HepG2 (cell line): Measurements from ENCODE around the gene OTUD7B. TPM values are rescaled to one million over a fixed set of nuclear protein-coding genes. Genes with fewer than 3 reads are reported as not detected.
A peak's percentile ranks its signal among the peaks of the same experiment; 100 is the strongest.

Source experiments
- ATAC-seq: fragments of 200-7000 bp; cut with Tn5 transposase; 3 replicates; pipeline ENCODE4 v1.9.1; 2020; ENCODE audit warnings: mild to moderate bottlenecking, moderate library complexity
- BruUV-seq: library from RNA; stranded (reverse); fragments of 400-500 nt; replicated peaks from 2 replicates; lab custom pipeline; 2021; lab: Mats Ljungman, UMichigan
- CTCF ChIA-PET: fragments of 300-600 bp; formaldehyde crosslinking; extraction: SDS; loops from one replicate; lab custom pipeline; 2021; ENCODE audit warnings: low total read pairs, inconsistent platforms, low intra/inter-chr PET ratio; lab: Yijun Ruan, JAX
- POLR2A ChIA-PET: fragments of 350-600 bp; sonication (Branson Sonifier 250); formaldehyde crosslinking; loops from one replicate; lab custom pipeline; 2020; ENCODE audit warnings: antibody characterized with exemption, inconsistent platforms; lab: Yijun Ruan, JAX
- DNase-seq: peaks from one replicate; pipeline ENCODE4 v3.0.0-alpha.2; 2015; ENCODE audit warnings: low spot score
- FAIRE-seq: peaks from 3 replicates; lab custom pipeline; 2011; peaks lifted over from hg19 to GRCh38; lab: Jason Lieb, UNC
- H2AFZ ChIP-seq: one replicate; pipeline ENCODE4 v1.6.1; 2011; ENCODE audit warnings: low read length, inconsistent platforms
- H3K27ac ChIP-seq: fragments of 300-600 bp; 3 replicates; pipeline ENCODE4 v1.8.0; 2011; ENCODE audit warnings: mixed run types, mild to moderate bottlenecking, mixed read lengths, low read length, inconsistent platforms; ENCODE audit not compliant: insufficient read depth; ENCODE audit errors: extremely low read length
- H3K27me3 ChIP-seq, 2 experiments: fragments of 200-600 bp in 1 of 2; 2 replicates in 1 of 2; 3 replicates in 1 of 2; pipeline versions ENCODE4 v1.6.0 to v1.8.0; 2011; ENCODE audit warnings: low read length in 2 of 2, mild to moderate bottlenecking in 2 of 2, moderate library complexity in 2 of 2, inconsistent platforms in 1 of 2; ENCODE audit not compliant: insufficient read depth in 2 of 2, control insufficient read depth in 1 of 2
- H3K36me3 ChIP-seq, 2 experiments: fragments of 200-600 bp in 1 of 2; replicated peaks in 1 of 2; 2 replicates in 1 of 2; 3 replicates in 1 of 2; pipeline versions ENCODE4 v1.5.1 to v1.8.0; 2011; ENCODE audit warnings: low read length in 2 of 2, inconsistent platforms in 1 of 2; ENCODE audit not compliant: insufficient read depth in 2 of 2, control insufficient read depth in 1 of 2
- H3K4me1 ChIP-seq: 2 replicates; pipeline ENCODE4 v1.5.1; 2012; ENCODE audit warnings: low read length, inconsistent platforms; ENCODE audit not compliant: insufficient read depth
- H3K4me2 ChIP-seq: 2 replicates; pipeline ENCODE4 v1.6.0; 2011; ENCODE audit warnings: low read depth, low read length, inconsistent platforms
- H3K4me3 ChIP-seq, 3 experiments: fragments of 200-600 bp in 1 of 3; sonication (generic), shearing (Covaris generic) in 1 of 3; replicated peaks in 1 of 3; 2 replicates each; pipeline ENCODE4 v1.5.1; 2011 to 2016; ENCODE audit warnings: low read length in 3 of 3, inconsistent platforms in 2 of 3, low read depth in 2 of 3, mild to moderate bottlenecking in 2 of 3, control low read depth in 1 of 3, mixed read lengths in 1 of 3; ENCODE audit not compliant: insufficient read depth in 1 of 3
- H3K79me2 ChIP-seq: one replicate; pipeline ENCODE4 v1.6.1; 2011; ENCODE audit warnings: low read length, inconsistent platforms; ENCODE audit not compliant: insufficient read depth
- H3K9ac ChIP-seq: 2 replicates; pipeline ENCODE4 v1.6.0; 2011; ENCODE audit warnings: mild to moderate bottlenecking, low read depth, low read length, inconsistent platforms; ENCODE audit not compliant: insufficient read depth
- H3K9me3 ChIP-seq: 2 replicates; pipeline ENCODE4 v1.5.1; 2012; ENCODE audit warnings: mild to moderate bottlenecking, low read length
- H4K20me1 ChIP-seq: 2 replicates; pipeline ENCODE4 v1.6.0; 2011; ENCODE audit warnings: inconsistent platforms, mild to moderate bottlenecking, low read length, moderate library complexity; ENCODE audit not compliant: insufficient read depth
- BRCA1 ChIP-seq: sonication (generic); formaldehyde crosslinking; IDR thresholded peaks from 2 replicates; pipeline ENCODE4 v1.4.0; 2020; ENCODE audit warnings: missing genetic modification reagents
- CTCF ChIP-seq: sonication (generic); formaldehyde crosslinking; IDR thresholded peaks from 2 replicates; pipeline ENCODE4 v1.5.0; 2020; ENCODE audit warnings: mild to moderate bottlenecking, missing genetic modification reagents, moderate library complexity
- ELF1 ChIP-seq: sonication (generic); formaldehyde crosslinking; IDR thresholded peaks from 2 replicates; pipeline ENCODE4 v1.4.0; 2020; ENCODE audit warnings: missing genetic modification reagents
- ELF3 ChIP-seq: IDR thresholded peaks from 2 replicates; pipeline ENCODE4 v1.6.1; 2016; ENCODE audit warnings: missing genetic modification reagents, missing compliant biosample characterization
- ESRRA ChIP-seq: sonication (generic); formaldehyde crosslinking; IDR thresholded peaks from 2 replicates; pipeline ENCODE4 v1.5.1; 2020; ENCODE audit warnings: mild to moderate bottlenecking, low read depth, missing genetic modification reagents
- ETV5 ChIP-seq: IDR thresholded peaks from 2 replicates; pipeline ENCODE4 v1.6.1; 2018; ENCODE audit warnings: missing biosample characterization, missing genetic modification reagents, inconsistent platforms, borderline replicate concordance
- FOXA3 ChIP-seq: IDR thresholded peaks from 2 replicates; pipeline ENCODE4 v1.6.1; 2016; ENCODE audit warnings: missing genetic modification reagents, missing compliant biosample characterization
- GATAD1 ChIP-seq: IDR thresholded peaks from 2 replicates; pipeline ENCODE4 v1.6.1; 2016; ENCODE audit warnings: missing genetic modification reagents, missing compliant biosample characterization
- MIXL1 ChIP-seq: IDR thresholded peaks from 2 replicates; pipeline ENCODE4 v1.6.1; 2016
- POLR2AphosphoS2 ChIP-seq: IDR thresholded peaks from 2 replicates; pipeline ENCODE4 v1.6.1; 2011; ENCODE audit warnings: low read depth, low read length, improper control_type of control experiment
- PPARG ChIP-seq: conservative IDR thresholded peaks from 2 replicates; pipeline ENCODE4 v1.6.1; 2016; ENCODE audit warnings: missing biosample characterization, missing genetic modification reagents
- PTBP1 ChIP-seq: fragments of 200-400 bp; formaldehyde crosslinking; IDR thresholded peaks from 2 replicates; pipeline ENCODE4 v1.6.1; 2018; ENCODE audit warnings: low read length, low read depth; ENCODE audit not compliant: poor library complexity, severe bottlenecking
- RAD21 ChIP-seq: fragments of 450-650 bp; formaldehyde crosslinking; IDR thresholded peaks from 2 replicates; pipeline ENCODE4 v1.5.0; 2020; ENCODE audit warnings: mild to moderate bottlenecking
- RBAK ChIP-seq: sonication (generic); formaldehyde crosslinking; IDR thresholded peaks from 2 replicates; pipeline ENCODE4 v1.5.1; 2020; ENCODE audit warnings: mild to moderate bottlenecking, missing genetic modification reagents
- RFX5 ChIP-seq: IDR thresholded peaks from 2 replicates; pipeline ENCODE4 v1.6.1; 2011; ENCODE audit warnings: low read depth, low read length, improper control_type of control experiment
- SMC3 ChIP-seq: IDR thresholded peaks from 2 replicates; pipeline ENCODE4 v1.6.1; 2011; ENCODE audit warnings: low read length, improper control_type of control experiment
- TBX2 ChIP-seq: sonication (generic); formaldehyde crosslinking; IDR thresholded peaks from 2 replicates; pipeline ENCODE4 v1.5.0; 2020; ENCODE audit warnings: missing genetic modification reagents, mild to moderate bottlenecking, borderline replicate concordance
- ZBTB25 ChIP-seq: IDR thresholded peaks from 2 replicates; pipeline ENCODE4 v1.6.1; 2018; ENCODE audit warnings: missing genetic modification reagents
- ZFP90 ChIP-seq: sonication (generic); formaldehyde crosslinking; IDR thresholded peaks from 2 replicates; pipeline ENCODE4 v1.8.0; 2022; ENCODE audit warnings: missing genetic modification reagents, mild to moderate bottlenecking, inconsistent platforms, borderline replicate concordance
- ZSCAN20 ChIP-seq: sonication (generic); formaldehyde crosslinking; IDR thresholded peaks from 2 replicates; pipeline ENCODE4 v1.4.0; 2020; ENCODE audit warnings: missing genetic modification reagents, mild to moderate bottlenecking, borderline replicate concordance
- WGBS: methylation state at CpG from one replicate; pipeline ENCODE4 v1.1.6; 2017; ENCODE audit warnings: low lambda C conversion rate; 5-methylcytosine and 5-hydroxymethylcytosine counted together
- in situ Hi-C: cut with HindIII; loops from 2 replicates; pipeline ENCODE4 v1.10.0; 2017; ENCODE audit warnings: low pct_unique_long_range_greater_than_20kb; ENCODE audit not compliant: extremely low pct_ligation_motif_present
- intact Hi-C: fragments of 100-400 bp; cut with micrococcal nuclease; formaldehyde crosslinking; loops from one replicate; pipeline ENCODE4 v1.10.0; 2022; ENCODE audit not compliant: unreplicated experiment
- polyA plus RNA-seq, 8 experiments: library from polyadenylated mRNA; depleted of rRNA in 3 of 8; stranded (reverse) in 7 of 8; unstranded in 1 of 8; fragments of >200 nt; fragmentation: Illumina TruSeq in 4 of 8; extraction: Trizol in 4 of 8; gene quantifications; 2 replicates each; pipeline versions ENCODE4 v1.2.1 to v1.2.3, GENCODE V29; 2011 to 2016; ENCODE audit warnings: low read depth in 4 of 8, missing spikeins in 1 of 8, mixed read lengths in 1 of 8; ENCODE audit not compliant: insufficient read depth in 1 of 8
- total RNA-seq, 5 experiments: library from RNA; depleted of rRNA; stranded (reverse); fragments of >200 nt; fragmentation: Illumina TruSeq; extraction: Trizol; gene quantifications; 2 replicates each; pipeline ENCODE4 v1.2.3, GENCODE V29; 2016; ENCODE audit warnings: low read depth in 1 of 5

The OTUD7B gene
- total and polyA plus RNA-seq, 2 of the 13 experiments (the other 11 are each of a cell fraction or from before 2014, with no cell fraction given) = 5.1 to 11.2 TPM

- TF ChIP-seq PTBP1 = no peak
- TF ChIP-seq ZFP90 (CRISPR knock-in tag) = no peak
- no peak for TF ChIP-seq RFX5
Measured at GRCh38 chr1:149962736-149963135, 47.8 kb downstream of the OTUD7B start (continued).

GRCh38 chr1:149962039-149962647 lies 48.4 kb downstream of the OTUD7B start:
- Histone ChIP-seq H3K9me3 (no peaks in the 10 kb centered on the region), H3K4me1 (peaks cover 11% of the 10 kb centered on the region), H2AFZ (no peak overlapping the region), H3K4me3 (no peak overlapping the region), H4K20me1 (no peaks in the 10 kb centered on the region), H3K79me2 (no peaks in the 10 kb centered on the region), H3K27me3 (no peaks in the 10 kb centered on the region), H3K4me2 (no peak overlapping the region), H3K9ac (no peak overlapping the region), H3K36me3 (peaks cover 16 to 72% of the 10 kb centered on the region in 2 experiments), H3K27ac (no peak overlapping the region)
- ChIA-PET CTCF (interaction anchor here (2.5 to 3.2 kb wide), 3 partner anchors 88 to 225 kb away, joined by 12 to 61 read pairs (median 13); no protein-coding TSS in a partner anchor), POLR2A (no interaction called here)
- ATAC-seq (peak; percentile 77), FAIRE-seq (no peak), DNase-seq (peak; percentile 67)
- WGBS = 50% methylated on average over 3 of the region's 3 CpGs
- intact Hi-C loops (loop anchor here (1.0 to 10.0 kb wide), 3 partner anchors 88 to 225 kb away; no protein-coding TSS in a partner anchor), in situ Hi-C loops (loop anchor here (5.0 to 10.0 kb wide), 2 partner anchors 90 to 233 kb away; no protein-coding TSS in a partner anchor)
- BruUV-seq = no TSS peak
- TF ChIP-seq ELF3 (CRISPR knock-in tag) (peak; percentile 54), SMC3 (peak; percentile 86), TBX2 (CRISPR knock-in tag) (no peak), ESRRA (CRISPR knock-in tag) (no peak), POLR2AphosphoS2 (no peak), RBAK (CRISPR knock-in tag) (no peak), ELF1 (CRISPR knock-in tag) (peak; percentile 69), RAD21 (CRISPR knock-in tag) (peak; percentile 76), ZBTB25 (CRISPR knock-in tag) (0 out of 2 replicates have a peak, but pooled peaks have one; percentile 29), BRCA1 (CRISPR knock-in tag) (no peak), ZSCAN20 (CRISPR knock-in tag) (no peak), CTCF (peak; percentile 78), PPARG (CRISPR knock-in tag) (0 out of 2 replicates have a peak, but pooled peaks have one; percentile 13), MIXL1 (peak; percentile 13; the same call in 1 of the 2 replicates), GATAD1 (CRISPR knock-in tag) (0 out of 2 replicates have a peak, but pooled peaks have one; percentile 10), FOXA3 (CRISPR knock-in tag) (peak; percentile 34), ETV5 (CRISPR knock-in tag) (peak; percentile 25; the same call in 1 of the 2 replicates)
